Glutamatergic neuron (in vitro differentiated cells): Measurements from ENCODE around the gene SLC30A3. TPM values are rescaled to one million over a fixed set of nuclear protein-coding genes. Genes with fewer than 3 reads are reported as not detected.

Experiments used
- DNase-seq: peaks from one replicate; pipeline ENCODE4 v3.0.0; 2022
- H3K27ac Mint-ChIP-seq: one replicate; pipeline ENCODE4 v1.8.0; 2020; ENCODE audit warnings: mild to moderate bottlenecking, mixed read lengths, inconsistent platforms; ENCODE audit not compliant: unreplicated experiment
- H3K27me3 Mint-ChIP-seq: one replicate; pipeline ENCODE4 v1.8.0; 2020; ENCODE audit warnings: mild to moderate bottlenecking, moderate library complexity, mixed read lengths, inconsistent platforms; ENCODE audit not compliant: unreplicated experiment
- H3K36me3 Mint-ChIP-seq: one replicate; pipeline ENCODE4 v1.8.0; 2020; ENCODE audit warnings: mild to moderate bottlenecking, mixed read lengths, inconsistent platforms; ENCODE audit not compliant: unreplicated experiment
- H3K4me1 Mint-ChIP-seq: one replicate; pipeline ENCODE4 v1.8.0; 2020; ENCODE audit warnings: mild to moderate bottlenecking, low read depth, mixed read lengths, inconsistent platforms; ENCODE audit not compliant: unreplicated experiment
- H3K4me3 Mint-ChIP-seq: one replicate; pipeline ENCODE4 v1.8.0; 2020; ENCODE audit warnings: mild to moderate bottlenecking, mixed read lengths, inconsistent platforms; ENCODE audit not compliant: unreplicated experiment
- H3K9me3 Mint-ChIP-seq: one replicate; pipeline ENCODE4 v1.8.0; 2020; ENCODE audit warnings: mild to moderate bottlenecking, moderate library complexity, mixed read lengths, inconsistent platforms; ENCODE audit not compliant: unreplicated experiment
- total RNA-seq: library from RNA; stranded (reverse); fragmentation: NEBNext Ultra II Directional; extraction: Animal tissue kit (Norgen Biotek cat#: 25700); gene quantifications from one replicate; pipeline ENCODE4 v1.2.1, GENCODE V29; 2021; ENCODE audit not compliant: unreplicated experiment
- TF ChIP-seq, protein P1 (sequence below): fragments of 200-600 bp; sonication (generic); IDR thresholded peaks from one replicate; pipeline ENCODE4 v1.5.0; 2021; ENCODE audit not compliant: partially characterized antibody, unreplicated experiment

The SLC30A3 gene
- total RNA-seq, 1 donor from 2014 or later: 1.3 TPM

DNA sequence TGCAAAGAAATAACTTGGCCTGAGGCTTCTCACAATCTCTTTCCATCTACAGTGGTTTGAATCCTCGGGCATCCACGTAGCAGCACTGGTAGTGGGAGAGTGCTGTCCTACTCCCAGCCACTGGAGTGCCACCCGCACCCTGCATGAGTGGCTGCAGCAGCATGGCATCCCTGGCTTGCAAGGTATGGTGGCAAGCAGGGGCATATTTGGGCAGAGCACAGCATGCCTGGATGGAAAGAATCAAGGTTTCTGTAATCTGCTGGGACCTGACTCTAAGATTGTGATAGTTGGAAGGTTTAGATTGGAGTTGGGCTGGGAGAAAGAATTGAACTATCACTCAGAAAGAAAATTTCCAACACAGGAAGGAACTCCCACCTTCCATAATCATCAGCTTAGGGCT is 41.7 kb downstream of the SLC30A3 start:
- no peak overlapping the region for H3K4me3 Mint-ChIP-seq
- DNase-seq: no peak
- no peaks in the 10 kb centered on the region for H3K9me3 Mint-ChIP-seq
- peaks cover 5% of the 10 kb centered on the region for H3K4me1 Mint-ChIP-seq
- TF ChIP-seq, protein P1, sequence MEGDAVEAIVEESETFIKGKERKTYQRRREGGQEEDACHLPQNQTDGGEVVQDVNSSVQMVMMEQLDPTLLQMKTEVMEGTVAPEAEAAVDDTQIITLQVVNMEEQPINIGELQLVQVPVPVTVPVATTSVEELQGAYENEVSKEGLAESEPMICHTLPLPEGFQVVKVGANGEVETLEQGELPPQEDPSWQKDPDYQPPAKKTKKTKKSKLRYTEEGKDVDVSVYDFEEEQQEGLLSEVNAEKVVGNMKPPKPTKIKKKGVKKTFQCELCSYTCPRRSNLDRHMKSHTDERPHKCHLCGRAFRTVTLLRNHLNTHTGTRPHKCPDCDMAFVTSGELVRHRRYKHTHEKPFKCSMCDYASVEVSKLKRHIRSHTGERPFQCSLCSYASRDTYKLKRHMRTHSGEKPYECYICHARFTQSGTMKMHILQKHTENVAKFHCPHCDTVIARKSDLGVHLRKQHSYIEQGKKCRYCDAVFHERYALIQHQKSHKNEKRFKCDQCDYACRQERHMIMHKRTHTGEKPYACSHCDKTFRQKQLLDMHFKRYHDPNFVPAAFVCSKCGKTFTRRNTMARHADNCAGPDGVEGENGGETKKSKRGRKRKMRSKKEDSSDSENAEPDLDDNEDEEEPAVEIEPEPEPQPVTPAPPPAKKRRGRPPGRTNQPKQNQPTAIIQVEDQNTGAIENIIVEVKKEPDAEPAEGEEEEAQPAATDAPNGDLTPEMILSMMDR: no peak
- H3K27me3 Mint-ChIP-seq: peaks cover 8% of the 10 kb centered on the region
- H3K36me3 Mint-ChIP-seq: no peaks in the 10 kb centered on the region
- no peak overlapping the region for H3K27ac Mint-ChIP-seq

GRCh38 chr2:27220091-27220490 is 42.8 kb downstream of the SLC30A3 start:
- Mint-ChIP-seq H3K4me3 (no peak overlapping the region), H3K4me1 (peaks cover 5% of the 10 kb centered on the region), H3K27ac (no peak overlapping the region), H3K27me3 (peaks cover 8% of the 10 kb centered on the region), H3K9me3 (no peaks in the 10 kb centered on the region), H3K36me3 (no peaks in the 10 kb centered on the region)
- DNase-seq: no peak
- TF ChIP-seq, protein P1: no peak

DNA sequence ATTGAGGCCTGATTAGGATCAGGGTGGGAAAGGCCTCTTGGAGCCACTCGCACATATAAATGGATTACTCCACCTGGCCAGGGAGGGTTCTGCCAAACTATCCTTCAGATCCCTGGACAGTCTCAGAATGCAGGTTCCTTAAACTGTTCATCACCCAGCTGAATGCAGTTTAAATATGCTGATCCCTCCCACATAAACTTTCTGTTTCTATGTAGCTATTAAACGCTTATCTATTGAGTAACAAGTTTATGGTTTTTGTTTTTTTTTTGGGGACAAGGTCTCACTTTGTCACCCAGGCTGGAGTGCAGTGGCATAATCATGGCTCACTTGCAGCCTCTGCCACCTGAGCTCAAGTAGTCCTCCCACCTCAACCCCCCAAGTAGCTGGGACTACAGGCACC is 43.8 kb downstream of the SLC30A3 start:
- no peak overlapping the region for H3K27ac Mint-ChIP-seq
- DNase-seq: no peak
- H3K4me3 Mint-ChIP-seq: no peak overlapping the region
- H3K9me3 Mint-ChIP-seq: no peaks in the 10 kb centered on the region
- no peaks in the 10 kb centered on the region for H3K36me3 Mint-ChIP-seq
- peaks cover 5% of the 10 kb centered on the region for H3K4me1 Mint-ChIP-seq
- H3K27me3 Mint-ChIP-seq: peaks cover 4% of the 10 kb centered on the region
- TF ChIP-seq, protein P1: no peak

GRCh38 chr2:27218614-27219013 is 44.2 kb downstream of the SLC30A3 start:
- no peak for DNase-seq
- no peaks in the 10 kb centered on the region for H3K9me3 Mint-ChIP-seq
- H3K4me1 Mint-ChIP-seq: peaks cover 5% of the 10 kb centered on the region
- peak overlapping the region; percentile 96 for H3K4me3 Mint-ChIP-seq
- H3K27ac Mint-ChIP-seq: no peak overlapping the region
- TF ChIP-seq, protein P1: no peak
- H3K36me3 Mint-ChIP-seq: no peaks in the 10 kb centered on the region
- H3K27me3 Mint-ChIP-seq: peaks cover 4% of the 10 kb centered on the region

DNA sequence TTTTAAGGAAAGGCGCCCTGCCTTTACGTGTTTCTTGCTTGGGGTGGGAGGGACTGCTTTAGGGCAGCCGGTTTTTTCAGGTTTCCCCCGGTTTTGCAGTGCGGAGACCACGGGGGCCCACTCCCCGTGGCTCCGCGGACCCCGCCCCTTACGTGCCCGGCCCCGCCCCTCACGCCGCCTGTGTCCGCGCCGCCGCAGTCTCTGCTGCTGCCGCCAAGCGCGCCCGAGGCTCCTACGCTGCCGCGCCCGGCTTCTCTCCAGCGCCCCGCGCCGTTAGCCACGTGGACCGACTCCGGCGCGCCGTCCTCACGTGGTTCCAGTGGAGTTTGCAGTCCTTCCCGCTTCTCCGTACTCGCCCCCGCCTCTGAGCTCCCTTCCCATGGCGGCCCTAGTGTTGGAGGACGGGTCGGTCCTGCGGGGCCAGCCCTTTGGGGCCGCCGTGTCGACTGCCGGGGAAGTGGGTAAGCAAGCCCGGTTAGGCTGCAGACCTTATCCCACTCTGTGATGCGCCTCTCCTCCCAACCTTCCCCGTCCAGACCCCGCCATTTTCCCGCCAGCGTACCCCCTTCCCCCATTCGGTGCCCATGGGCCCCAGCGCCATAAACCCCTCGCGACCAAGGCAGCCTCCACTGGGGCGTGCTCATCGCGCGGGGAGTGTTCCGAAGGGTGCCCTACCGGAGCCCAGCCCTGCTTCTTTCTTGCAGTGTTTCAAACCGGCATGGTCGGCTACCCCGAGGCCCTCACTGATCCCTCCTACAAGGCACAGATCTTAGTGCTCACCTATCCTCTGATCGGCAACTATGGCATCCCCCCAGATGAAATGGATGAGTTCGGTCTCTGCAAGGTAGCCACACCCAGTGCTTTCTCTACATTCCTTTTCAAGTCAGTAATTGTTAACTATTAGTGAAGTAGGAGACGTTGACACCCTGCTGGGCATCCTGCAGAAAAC is 45.4 kb downstream of the SLC30A3 start, which contains the start of gene CAD:
Gene CAD, plus strand, starts transcription at position 197 of the 949 bp plus-strand sequence. Its CDS starts 183 bp downstream, at position 380.
- H3K4me3 Mint-ChIP-seq: peak within 1 kb of the TSS; percentile 96
- H3K27me3 Mint-ChIP-seq: peaks cover 6% of the 10 kb centered on the region

More for the DNA sequence above, 45.4 kb downstream of the SLC30A3 start, which contains the start of gene CAD:
- H3K27ac Mint-ChIP-seq: peak within 1 kb of the TSS; percentile 53
- no peaks in the 10 kb centered on the region for H3K36me3 Mint-ChIP-seq
- TF ChIP-seq, protein P1: no peak
- peaks cover 5% of the 10 kb centered on the region for H3K4me1 Mint-ChIP-seq
- H3K9me3 Mint-ChIP-seq: peaks cover 2% of the 10 kb centered on the region
- peak; percentile 93 for DNase-seq
